IPS DF 4.7 (cell line): ENCODE measurements around the gene KCND3.
"Not testable (repeated sequence)": the region's sequence is repeated elsewhere in the genome, so short reads cannot be mapped to it uniquely, and the experiment has no call there.

Source experiments
- DNase-seq: peaks from one replicate; pipeline ENCODE4 v3.0.0-alpha.2; 2013; ENCODE audit warnings: low spot score; ENCODE audit errors: extremely low read depth

KCND3 gene

DNA sequence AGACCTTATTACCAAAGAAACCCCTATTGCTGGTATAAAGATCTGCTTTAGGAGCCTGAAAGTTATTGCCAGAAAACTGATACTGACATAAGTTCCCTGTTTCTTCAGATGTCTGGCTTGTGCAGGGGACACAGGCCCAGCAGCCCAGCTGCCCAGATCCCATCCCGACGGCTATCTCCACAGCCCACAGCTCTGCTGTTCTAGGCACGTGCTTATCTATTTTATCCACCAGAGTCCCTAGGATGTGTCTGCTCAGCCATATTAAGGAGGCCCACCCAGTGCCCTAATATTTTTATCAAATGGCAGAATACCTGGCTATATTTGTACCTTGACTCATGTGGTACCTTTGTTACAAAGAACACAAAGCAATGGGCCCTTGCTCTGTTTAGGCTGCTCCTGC is 174.8 kb downstream of the KCND3 start:
- no peak for DNase-seq

DNA sequence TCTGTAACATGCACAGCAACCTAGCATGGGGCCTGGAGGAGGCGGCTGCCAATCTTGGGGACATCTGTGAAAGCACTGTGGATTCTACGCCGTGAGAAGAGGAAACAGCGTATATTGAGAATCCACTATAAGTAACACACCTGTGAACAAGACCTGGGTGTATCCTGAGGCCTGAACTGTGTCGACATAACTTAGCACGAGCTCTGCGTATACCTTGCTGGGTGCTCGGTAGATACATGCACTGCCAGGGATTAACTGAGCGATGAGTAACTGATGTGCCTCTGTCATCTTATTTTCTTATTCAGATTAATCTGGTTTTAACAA is 175.2 kb downstream of the KCND3 start:
- no peak for DNase-seq

DNA sequence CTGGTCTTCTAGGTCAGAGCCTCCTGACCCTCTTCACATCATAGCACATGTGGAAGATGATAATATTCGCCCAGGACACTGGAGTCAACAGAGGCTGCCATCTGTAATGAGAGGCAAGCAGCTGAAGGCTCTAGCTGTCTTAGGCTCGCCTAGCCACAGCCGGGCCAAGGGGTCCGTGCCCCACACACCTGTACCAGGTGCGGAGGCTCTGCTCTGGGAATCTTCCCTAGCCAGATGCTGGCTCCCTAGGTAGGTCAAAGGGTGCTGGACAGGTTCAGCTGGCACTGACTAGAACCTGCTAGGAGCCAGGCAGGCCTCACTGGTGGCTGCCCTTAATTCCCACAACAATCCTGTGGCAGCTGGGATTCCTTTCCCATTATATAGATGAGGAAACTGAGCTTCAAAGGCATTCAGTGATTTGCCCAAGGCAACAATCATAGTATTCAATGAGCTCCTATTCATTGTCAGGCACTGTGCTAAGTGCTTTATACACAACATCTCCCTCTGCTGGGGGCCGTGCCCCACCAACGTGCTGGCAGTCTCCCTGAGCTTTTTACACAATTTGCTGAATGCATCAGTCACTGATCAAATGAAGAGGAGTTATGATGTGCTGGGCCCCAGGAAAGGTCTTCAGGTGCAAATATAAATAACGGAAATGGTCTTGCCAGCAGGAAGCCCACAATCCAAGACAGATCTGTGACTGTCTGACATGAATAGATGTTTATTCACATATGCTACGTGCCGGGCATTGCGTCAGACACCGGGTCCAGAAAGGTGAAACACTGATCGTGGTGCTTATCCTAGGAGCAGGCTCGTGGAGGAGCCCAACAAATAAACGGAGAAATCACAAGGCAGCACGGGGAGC is 175.8 kb downstream of the KCND3 start:
- DNase-seq = no peak

DNA sequence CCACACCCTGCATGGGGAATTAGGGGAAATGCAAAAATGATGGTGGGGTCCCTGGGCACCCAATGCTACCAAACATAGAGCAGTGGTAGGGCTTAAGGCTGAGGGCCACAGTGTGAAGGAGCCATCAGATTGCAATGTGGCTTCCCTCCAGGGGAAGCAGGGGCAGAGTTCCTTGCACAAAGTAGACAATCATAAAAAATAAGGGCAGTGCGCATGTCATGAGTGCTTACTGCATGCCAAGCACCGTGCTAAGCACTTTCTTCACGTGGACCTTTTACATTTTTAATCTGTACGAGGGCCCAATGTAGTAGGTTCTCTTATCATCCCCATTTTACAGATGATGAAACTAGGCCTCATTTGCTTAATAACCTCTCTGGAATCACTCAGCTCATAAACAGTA is 177.2 kb downstream of the KCND3 start:
- no peak for DNase-seq

DNA sequence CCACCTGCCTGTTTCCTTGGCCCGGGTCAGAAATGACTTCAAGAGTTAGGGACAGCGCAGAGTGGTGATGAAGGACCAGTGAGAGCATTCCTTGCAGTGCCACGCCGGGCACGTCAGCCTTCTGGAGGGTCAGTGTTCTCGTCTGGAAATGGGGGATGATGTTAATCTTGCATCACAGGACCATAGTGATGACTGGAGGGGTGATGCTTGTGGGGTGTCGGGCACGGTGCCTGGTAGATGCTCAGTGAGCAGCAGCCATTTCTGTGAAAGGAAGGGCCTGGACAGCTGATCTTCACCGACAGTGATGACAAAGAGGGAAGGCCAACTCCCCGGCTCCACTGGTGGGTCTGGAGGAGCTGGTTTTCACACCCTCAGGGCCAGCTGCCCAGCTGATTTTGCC is 177.6 kb downstream of the KCND3 start:
- DNase-seq = no peak

DNA sequence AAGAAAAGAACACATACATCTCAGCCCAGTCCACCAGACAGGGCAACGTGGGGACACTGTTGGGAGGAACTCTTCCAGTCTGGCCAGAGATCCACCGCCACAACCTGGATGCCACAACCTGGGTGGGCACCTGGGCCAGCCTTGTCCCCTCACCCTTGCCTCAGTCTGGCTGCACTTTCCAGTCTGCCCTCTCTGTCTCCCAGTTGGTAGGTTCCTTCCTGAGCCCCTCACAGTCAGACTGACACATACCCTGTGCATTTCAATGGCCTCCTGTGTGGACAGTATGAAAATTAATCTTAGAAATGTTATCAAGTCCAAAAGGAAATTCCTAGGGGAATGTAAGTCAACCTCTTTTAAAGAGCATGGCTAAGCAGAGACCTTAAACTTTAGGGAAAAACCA is 184.2 kb downstream of the KCND3 start:
- DNase-seq = no peak

DNA sequence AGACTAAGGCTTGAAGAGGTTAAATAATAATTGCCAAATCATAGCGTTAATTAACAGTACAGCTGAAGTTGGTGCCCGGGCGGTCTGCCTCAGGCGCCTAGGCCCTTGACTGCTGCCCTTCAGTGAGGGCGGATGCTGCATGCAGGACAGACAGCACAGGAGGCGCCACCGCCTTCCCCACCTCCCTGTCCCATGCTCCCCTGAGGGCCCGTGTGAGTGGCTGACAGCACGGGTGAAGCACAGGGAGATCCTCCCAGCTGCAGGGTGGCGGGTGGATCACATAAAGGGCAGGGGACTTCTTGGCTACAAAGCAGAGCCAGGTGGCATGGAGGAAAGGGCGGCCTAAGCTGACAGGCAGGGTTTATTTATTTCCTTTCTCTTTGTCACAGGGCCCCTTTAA is 184.7 kb downstream of the KCND3 start:
- no peak for DNase-seq

DNA sequence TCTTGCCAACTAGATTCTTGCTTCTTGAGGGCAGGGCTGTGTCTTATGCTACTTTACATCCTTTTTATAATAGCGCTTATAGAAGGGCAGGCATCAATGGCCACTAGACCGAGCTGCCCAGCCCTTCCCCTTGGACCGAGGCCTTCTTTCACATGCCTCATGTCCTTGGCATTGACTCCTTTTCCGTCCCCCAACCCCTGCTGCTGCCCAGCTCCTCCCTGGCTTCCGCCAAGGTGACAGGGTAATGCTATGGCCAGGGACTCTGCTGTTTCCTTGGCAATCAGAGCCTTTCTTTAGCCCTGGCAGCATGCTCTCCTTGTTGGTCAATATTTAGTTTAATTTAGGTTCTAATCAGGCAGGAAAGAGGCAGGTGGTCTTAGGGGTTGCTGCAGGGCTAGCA is 185.5 kb downstream of the KCND3 start:
- DNase-seq = no peak

DNA sequence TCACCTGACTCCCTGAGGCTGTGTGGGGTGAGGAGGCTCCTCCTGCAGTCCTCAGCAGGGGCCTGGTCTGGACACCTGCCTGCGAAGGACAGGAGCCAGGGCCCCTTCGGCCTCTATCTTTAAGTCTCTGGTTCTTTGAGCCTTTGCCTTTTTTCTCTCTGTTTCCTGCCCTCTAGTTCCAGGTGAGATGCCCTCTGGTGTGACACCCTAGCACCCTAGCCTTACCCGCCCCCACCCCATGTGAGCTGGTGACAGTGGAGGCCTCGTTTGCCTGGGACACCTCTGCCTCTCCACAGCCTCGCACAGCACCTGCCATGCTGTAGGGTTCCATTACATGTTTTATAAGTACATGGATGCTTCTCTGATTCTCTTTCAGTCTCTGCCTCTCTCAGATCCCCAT is 186.5 kb downstream of the KCND3 start:
- DNase-seq = no peak

DNA sequence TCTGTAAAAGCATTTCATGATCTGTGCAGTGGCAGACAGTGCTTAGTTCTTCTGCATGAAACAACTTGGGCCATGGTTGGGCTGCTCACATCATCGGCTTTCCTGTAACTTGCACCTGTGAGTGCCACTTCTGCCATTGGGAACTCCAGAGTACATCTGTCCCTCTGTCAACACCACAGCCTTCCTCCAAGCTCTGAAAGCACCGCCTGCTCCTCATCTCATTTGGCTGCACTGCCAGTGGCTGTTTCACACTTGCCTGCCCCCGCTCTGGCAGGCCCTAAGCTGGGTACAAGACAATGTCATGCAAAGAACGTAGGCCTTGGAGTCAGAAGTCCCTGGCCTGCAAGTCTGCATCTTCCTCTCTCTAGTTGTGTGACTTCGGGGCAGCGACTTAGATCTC is 187.4 kb downstream of the KCND3 start:
- DNase-seq = no peak

DNA sequence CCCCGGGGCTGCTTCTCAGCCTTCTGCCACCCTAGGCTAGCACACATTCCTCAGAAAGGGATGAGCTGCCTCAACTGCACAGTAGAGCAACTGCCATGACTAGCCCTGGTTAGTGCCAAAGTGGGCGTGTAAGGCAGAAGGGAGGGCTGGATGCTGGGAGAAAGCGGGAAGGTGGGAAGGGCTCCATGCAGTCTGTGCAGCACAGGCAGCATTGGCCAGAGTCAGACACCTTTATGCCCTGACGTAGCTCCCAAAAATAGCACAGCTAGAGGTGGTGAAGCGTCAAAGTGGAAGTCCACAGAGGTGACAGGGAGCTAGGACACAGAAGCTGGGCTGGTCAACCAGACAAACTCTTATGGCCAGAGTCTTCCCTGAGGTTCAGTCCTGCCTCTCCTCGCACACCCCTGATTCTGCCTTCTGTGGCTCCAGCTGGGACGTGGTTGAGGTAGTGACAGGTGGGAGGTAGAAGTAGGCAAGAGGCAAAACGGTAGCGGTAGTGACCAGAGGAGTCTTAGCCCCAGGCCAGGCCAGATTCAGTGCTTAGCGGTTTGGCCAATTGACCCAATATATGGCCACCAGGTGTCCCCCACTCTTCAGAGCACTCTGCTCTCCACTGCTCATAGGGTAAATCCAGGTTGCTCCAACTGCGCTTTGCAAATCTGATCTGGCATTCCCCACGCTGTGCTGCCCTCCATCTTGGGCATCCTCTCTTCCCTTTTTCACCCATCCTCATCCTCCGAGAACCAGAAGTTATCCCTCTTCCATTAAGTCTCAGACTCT is 188.2 kb downstream of the KCND3 start:
- no peak for DNase-seq

DNA sequence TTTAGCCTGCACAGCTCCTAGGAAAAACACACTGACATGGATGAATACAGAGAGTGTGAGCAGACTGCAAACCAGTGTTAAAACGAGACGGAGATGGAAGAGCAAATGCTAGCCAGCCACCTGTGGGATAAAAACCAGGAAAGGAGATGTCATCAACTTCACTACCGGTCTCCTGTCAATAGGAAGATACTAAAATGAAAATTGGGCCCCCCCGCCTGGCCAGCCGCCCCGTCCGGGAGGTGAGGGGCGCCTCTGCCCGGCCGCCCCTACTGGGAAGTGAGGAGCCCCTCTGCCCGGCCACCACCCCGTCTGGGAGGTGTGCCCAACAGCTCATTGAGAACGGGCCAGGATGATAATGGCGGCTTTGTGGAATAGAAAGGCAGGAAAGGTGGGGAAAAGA is 189.7 kb downstream of the KCND3 start:
- not testable (repeated sequence) for DNase-seq

DNA sequence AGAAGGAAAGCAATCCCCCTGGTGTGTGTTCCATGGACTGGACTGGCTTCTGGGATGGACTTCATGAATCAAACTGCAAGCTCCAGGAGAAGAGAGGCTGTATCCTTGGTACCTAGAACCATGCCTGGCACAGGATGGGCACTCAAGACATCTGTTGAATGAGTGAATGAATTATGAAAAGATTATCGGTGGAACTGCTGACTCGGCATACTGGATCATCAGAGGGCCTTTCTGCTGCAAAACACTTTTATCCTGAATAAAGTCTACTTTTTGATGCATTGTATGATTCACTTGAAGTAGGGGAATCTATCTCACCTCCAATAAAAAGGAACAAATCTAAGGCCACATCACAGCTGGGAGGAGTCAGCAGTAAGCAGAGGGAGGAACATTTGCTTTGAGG is 190.9 kb downstream of the KCND3 start:
- DNase-seq = no peak

DNA sequence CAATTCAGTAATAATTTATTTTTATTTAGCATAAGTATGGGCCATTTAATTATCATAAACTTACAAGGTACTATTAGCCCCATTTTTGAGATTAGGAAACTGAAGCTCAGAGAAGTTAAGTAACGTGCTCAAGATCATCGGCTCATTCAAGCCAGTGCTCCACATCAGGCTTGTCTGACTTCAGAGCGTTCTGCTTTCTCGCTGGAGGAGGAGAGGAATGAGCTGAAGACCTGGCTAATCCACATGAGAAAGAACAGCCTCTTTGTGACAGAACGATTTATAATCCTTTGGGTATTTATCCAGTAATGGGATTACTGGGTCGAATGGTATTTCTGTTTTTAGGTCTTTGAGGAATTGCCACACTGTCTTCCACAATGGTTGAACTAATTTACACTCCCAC is 194.1 kb downstream of the KCND3 start:
- DNase-seq = no peak

DNA sequence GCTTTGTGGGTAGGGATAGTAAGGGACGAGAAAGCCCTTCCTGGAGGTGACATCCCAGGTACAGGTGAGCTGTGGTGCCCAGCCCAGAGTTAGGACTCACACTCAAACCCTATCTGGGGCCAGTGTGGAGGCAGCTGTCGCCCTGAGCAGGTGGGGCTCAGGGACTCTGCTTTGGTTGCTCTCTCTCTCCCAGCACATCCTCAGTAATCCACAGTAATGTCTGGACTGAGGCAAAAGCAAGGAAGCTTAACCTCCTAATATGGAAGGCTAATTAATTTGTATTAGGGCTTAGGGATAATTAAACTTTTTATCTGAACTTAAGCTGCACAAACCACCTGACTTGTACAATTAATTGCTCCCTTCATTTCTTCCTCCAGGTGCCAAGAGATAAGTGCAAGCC is 195.5 kb downstream of the KCND3 start:
- no peak for DNase-seq

DNA sequence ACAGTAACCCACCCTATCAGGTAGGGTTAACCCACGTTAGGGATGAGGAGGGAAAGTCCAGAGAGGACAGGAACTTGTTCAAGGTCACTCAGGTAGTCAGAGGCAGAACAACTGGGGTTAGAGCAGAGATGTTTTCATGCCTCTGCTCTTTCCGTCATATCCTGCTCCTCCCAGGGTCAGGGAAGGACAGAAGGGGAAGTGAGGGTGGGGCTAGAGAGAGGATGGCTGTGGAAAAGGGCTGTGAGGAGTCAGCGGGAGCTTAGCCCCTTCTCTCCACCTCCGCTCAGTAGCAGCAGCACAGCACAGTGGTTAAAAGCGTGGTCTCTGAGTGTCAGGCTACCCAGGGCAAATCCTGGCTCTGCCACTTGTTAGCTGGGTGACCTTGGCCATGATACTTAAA is 197.2 kb downstream of the KCND3 start:
- no peak for DNase-seq

DNA sequence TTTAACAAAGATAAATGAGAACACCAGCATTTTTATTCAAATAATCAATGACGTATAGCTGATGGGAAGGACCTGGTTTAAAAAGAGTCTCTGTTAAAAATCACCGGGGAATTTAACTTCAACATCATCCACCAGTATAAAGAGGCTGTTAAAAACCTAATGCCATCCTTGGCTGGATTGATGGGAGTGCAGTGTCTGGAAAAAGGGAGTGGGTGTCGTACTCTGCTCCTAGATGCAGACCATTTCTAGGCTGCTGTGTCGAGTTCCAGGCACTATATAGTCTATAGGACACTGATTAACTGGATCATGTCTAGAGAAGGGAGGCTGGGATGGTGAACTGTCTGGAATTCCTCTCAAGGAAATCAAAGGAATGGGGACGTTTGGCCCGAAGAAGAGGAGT is 197.7 kb downstream of the KCND3 start:
- no peak for DNase-seq

DNA sequence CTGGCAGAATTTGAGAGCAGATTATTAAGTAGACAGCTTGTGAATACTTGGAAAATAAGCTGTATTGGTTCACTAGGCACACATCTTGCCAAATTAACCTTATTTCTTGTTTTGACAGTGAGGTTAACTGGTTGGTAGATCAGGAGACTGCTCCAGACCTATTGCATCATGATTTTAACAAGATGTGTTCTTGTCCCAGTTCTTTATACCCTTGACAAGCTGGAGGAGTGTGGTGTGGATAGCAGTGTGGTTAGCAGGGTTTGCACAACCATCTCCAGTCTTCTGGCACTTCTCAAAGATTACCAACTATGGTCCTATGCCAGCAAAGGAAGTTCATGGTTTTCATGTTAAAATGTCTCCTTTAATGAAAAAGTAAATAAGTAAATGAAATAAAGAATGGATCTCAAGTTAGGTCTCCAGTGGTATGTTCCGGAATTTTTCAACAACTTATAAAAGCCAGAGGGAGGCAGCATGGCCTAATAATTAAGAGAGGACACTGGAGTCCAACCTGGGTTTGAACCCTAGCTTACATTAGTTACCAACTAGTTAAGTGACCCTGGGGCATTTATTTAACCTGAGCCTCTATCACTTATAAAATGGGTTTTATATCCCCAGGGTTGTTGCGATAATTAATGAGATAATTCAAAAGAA is 199.7 kb downstream of the KCND3 start:
- DNase-seq = no peak

DNA sequence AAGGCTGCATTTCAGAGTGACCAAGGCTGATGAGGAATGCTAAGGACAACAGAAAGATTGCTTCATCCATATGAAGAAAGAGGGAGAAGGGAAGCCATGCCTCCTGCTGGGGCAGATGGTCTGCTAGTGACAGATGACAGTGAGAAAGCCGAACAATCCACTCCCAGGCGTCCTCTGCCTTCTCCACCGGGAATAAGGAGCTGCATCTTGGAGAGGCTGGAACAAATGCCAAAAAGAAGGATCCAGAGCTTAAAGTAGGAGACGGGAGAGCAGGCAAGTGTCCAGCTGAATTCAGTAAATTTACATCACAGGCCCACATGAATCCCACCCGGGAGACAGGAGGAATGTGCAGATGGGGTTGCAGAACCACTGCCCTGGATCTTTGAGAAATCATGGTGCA is 200.3 kb downstream of the KCND3 start:
- no peak for DNase-seq

DNA sequence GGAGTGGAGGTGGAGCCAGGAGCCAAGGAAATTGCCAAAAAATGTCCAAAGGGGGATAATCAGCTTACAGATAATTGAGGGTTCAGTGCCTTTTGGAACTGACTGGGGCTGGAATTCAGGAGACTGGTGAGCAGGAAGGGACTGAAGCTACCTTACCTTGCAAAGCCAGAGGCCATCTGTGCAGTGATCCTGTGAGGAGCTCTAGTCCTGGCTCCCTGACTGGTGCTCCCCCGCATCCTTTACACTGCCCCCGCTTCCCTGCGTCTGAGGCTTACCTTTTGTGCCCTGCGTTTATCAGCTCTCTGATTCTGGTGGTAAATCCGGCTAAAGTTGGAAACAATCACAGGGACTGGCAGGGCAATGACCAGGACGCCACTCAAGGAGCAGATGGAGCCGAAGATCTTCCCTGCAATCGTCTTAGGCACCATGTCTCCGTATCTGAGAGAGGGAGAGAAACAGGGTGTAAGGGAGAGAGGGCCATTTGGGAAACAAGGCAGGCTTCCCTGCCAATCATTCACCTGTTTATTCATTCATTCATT is 202.7 kb downstream of the KCND3 start:
- no peak for DNase-seq

DNA sequence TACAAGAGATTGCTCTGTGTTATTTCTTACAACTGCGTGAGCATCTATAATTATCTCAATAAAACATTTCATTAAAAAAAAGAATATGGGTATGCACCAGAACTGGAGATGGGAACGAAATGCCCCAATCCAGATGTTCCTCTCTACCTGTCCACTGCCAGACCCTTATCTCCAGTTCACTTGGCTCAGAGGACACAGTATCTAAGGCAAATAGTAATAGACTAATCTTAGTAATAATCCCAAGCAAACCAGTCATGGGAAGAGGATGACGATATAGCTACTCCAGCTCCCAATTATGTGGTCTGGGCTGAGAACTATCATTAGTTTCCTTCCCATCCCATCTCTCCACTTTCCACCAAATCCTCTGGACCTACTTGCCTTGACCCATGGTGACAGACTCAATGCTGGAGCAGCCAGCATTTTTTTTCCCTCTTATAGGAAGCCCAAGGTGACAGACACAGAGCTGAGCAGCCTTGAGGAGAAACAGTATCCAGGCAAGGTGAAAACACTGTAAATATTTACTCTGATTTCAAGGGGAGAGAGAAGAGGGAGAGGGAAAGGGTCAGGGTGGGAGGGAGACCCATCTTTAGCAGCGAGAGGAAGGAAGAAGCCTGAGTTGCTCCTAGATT is 205.1 kb downstream of the KCND3 start:
- DNase-seq = no peak

DNA sequence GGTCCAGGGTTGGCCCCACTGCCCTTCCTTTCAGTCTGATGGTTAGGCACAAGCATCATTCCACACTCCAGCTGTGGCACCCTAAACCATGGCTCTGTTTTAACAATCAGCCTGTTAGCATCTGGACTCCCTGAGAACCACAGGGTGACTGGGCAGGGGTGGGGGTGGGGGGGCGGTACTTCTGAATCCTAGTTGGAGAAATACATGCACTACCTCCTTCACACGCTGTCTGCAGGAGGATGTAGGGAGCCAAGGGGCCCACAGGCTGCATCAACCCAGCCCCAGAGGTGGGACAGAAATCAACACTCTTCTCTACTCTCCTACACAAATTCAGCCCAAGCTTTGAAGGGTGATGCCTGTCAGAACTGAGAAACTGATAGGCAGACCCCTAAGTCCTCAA is 209.9 kb downstream of the KCND3 start:
- no peak for DNase-seq
